ENCODE data around the gene SLC17A9. TPM values are rescaled to one million over a fixed set of nuclear protein-coding genes. Genes with fewer than 3 reads are reported as not detected.

SLC17A9 gene
- total RNA-seq, 4 donors from 2014 or later, result 3.8 to 19.0 (median 5.2) TPM

DNA sequence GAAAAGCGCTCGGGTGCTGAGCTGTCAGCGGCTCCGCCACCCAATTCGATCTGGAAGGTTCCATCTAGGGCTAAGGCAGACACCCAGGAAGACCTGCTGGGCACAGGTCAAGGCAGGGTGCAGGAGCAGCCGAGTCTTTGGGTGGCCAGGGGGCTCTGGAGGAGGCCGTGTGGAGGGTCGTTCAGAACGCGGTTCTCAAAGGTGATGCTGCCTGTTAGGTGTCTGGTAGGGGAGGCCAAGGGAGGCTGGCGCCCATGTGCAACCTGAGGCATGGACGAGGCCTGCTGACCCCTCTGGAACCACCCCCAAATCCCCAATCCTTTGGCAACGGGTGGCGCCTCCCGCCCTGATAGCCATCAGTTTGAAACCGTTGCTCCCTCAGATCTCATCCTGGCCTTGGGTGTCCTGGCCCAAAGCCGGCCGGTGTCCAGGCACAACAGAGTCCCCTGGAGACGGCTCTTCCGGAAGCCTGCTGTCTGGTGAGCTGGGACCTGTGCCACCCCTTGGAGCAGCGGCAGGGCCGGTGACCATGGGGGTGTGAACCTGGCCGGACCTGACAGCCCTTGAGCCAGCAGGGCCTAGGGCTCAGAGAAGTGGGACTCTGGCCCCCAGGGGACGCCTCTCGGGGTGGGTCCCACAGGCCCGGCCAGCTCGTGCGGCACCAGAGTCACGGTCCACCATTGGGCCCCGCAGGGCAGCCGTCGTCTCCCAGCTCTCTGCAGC lies 10.5 kb downstream of the SLC17A9 start:
- H3K4me1 ChIP-seq, result no peaks in the 10 kb centered on the region
- no peak overlapping the region for H3K4me3 ChIP-seq
- no peaks in the 10 kb centered on the region for H3K36me3 ChIP-seq
- H3K9me3 ChIP-seq, result no peaks in the 10 kb centered on the region
- no peak overlapping the region for H3K27ac ChIP-seq
- no peak for DNase-seq
- no peaks in the 10 kb centered on the region for H3K27me3 ChIP-seq
- no peak for TF ChIP-seq POLR2A (IDR thresholded peaks at IDR 0.05)
- TF ChIP-seq, protein P1, sequence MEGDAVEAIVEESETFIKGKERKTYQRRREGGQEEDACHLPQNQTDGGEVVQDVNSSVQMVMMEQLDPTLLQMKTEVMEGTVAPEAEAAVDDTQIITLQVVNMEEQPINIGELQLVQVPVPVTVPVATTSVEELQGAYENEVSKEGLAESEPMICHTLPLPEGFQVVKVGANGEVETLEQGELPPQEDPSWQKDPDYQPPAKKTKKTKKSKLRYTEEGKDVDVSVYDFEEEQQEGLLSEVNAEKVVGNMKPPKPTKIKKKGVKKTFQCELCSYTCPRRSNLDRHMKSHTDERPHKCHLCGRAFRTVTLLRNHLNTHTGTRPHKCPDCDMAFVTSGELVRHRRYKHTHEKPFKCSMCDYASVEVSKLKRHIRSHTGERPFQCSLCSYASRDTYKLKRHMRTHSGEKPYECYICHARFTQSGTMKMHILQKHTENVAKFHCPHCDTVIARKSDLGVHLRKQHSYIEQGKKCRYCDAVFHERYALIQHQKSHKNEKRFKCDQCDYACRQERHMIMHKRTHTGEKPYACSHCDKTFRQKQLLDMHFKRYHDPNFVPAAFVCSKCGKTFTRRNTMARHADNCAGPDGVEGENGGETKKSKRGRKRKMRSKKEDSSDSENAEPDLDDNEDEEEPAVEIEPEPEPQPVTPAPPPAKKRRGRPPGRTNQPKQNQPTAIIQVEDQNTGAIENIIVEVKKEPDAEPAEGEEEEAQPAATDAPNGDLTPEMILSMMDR (IDR thresholded peaks at IDR 0.05), result no peak

DNA sequence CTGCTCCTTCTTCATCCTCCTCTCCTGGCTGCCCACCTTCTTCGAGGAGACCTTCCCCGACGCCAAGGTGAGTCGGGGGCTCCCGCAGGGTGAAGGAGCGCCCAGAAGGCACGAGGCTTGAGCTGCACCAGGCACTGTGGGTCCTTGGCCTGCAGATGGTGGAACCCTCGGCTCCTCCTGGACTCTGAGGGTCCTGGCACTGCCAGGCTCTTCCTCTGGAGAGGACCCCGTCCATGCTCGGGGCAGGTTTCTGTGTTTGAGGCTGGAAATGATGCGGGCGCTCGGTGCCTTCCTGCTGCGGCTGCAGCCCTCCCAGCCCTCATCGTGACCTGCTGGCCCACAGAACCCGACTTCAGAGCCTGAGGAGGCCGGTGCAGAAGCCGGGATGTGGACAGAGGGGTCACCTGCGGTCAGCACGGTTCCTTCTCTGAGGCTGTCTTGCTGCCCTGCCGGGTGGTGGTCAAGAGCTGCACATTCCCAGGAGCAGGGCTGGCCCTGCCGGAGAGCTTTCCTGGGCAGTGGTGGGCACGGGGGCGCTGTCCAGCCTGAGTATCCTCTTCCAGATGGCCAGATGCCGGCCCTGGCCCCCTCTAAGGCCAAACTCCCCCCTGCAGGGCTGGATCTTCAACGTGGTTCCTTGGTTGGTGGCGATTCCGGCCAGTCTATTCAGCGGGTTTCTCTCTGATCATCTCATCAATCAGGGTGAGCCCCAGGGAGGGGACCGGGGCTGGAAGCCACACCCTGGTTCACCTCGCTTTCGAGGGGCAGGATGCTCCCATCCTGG lies 11.3 kb downstream of the SLC17A9 start:
- H3K4me1 ChIP-seq, result no peaks in the 10 kb centered on the region
- H3K27ac ChIP-seq, result no peak overlapping the region
- no peaks in the 10 kb centered on the region for H3K9me3 ChIP-seq
- TF ChIP-seq, protein P1 (IDR thresholded peaks at IDR 0.05), result no peak
- no peak for TF ChIP-seq POLR2A (IDR thresholded peaks at IDR 0.05)
- DNase-seq, result no peak
- no peaks in the 10 kb centered on the region for H3K27me3 ChIP-seq
- H3K4me3 ChIP-seq, result no peak overlapping the region
- H3K36me3 ChIP-seq, result no peaks in the 10 kb centered on the region

DNA sequence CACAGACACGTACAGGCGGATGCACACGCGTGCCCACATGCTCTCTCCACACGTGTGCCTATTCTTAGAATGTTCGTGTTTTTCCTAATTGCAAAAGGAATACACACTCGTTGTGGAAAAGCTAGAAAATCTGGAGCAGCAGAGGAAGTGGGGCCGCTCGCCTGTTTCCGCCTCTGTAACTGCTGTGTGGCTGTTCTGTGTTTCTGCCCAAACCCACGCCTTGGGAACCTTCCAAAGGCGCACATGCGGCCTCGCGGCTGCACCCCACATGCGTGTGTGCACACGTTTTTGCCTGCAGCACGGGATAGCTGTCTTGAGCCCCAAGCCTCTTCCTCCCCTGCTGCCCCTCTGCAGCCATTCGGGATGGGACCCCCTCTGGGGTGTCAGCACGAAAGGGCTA lies 12.2 kb downstream of the SLC17A9 start:
- H3K27me3 ChIP-seq, result no peaks in the 10 kb centered on the region
- H3K9me3 ChIP-seq, result no peaks in the 10 kb centered on the region
- DNase-seq, result no peak
- no peak overlapping the region for H3K27ac ChIP-seq
- TF ChIP-seq POLR2A (IDR thresholded peaks at IDR 0.05), result no peak
- TF ChIP-seq, protein P1 (IDR thresholded peaks at IDR 0.05), result no peak
- no peaks in the 10 kb centered on the region for H3K36me3 ChIP-seq
- no peaks in the 10 kb centered on the region for H3K4me1 ChIP-seq
- H3K4me3 ChIP-seq, result no peak overlapping the region

DNA sequence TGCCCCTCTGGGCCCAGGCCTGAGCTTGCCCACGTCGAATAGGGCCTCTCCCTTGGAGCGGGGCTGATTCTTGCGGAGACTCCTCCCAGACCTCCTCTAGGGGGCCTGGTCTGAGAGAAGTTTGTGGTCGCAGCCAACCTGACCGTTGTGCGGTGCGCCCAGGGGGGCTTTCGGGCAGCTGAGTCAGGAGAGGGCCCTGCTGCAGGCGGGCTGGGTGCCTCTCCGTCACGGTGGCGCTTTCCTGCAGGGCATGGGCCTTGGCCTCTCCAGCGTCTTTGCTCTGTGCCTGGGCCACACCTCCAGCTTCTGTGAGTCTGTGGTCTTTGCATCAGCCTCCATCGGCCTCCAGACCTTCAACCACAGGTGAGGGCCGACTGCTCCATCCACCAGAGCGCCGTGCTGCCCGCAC lies 12.9 kb downstream of the SLC17A9 start:
- no peaks in the 10 kb centered on the region for H3K36me3 ChIP-seq
- DNase-seq, result no peak
- no peaks in the 10 kb centered on the region for H3K27me3 ChIP-seq
- H3K9me3 ChIP-seq, result no peaks in the 10 kb centered on the region
- TF ChIP-seq, protein P1 (IDR thresholded peaks at IDR 0.05), result no peak
- no peak for TF ChIP-seq POLR2A (IDR thresholded peaks at IDR 0.05)
- H3K4me3 ChIP-seq, result no peak overlapping the region
- no peak overlapping the region for H3K27ac ChIP-seq
- no peaks in the 10 kb centered on the region for H3K4me1 ChIP-seq

DNA sequence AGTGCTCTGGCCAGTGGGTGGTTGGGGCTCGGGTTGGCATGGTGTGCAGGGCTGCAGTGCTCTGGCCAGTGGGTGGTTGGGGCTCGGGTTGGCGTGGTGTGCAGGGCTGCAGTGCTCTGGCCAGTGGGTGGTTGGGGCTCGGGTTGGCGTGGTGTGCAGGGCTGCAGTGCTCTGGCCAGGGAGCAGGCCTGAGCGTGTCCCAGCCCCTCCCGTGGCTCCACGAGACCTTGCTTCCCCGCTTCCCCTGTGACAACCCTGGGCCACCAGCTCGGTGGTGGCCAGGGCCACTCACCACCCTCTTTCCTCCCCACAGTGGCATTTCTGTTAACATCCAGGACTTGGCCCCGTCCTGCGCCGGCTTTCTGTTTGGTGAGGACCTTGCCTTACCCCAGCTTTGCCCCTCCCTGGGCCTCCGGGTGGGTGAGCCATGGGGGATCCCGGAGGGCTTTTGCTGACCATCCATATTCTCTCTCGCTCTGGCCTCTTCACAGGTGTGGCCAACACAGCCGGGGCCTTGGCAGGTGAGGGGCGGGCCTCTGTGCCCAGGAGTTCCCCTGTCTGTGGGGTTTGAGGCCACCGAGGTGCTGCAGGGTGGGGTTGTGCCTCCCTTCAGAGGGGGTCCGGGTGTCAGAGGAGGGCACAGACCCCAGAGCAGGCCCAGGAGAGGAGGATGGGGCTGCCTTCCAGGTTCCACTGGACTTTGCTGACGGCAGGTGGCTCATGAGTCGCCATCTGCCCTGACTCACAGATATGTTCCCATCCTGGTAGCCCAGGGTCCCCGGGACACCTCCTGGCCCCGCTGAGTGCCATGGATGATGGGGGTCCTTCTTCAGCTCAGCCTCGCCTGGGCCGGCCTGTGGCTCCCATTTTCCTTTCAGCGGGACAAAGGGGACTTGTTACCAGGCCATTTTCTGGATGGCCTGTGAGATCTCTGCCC lies 14.0 kb downstream of the SLC17A9 start:
- TF ChIP-seq, protein P1 (IDR thresholded peaks at IDR 0.05), result no peak
- no peak for TF ChIP-seq POLR2A (IDR thresholded peaks at IDR 0.05)
- Histone ChIP-seq H3K27me3 (no peaks in the 10 kb centered on the region), H3K36me3 (no peaks in the 10 kb centered on the region), H3K27ac (no peak overlapping the region), H3K9me3 (no peaks in the 10 kb centered on the region), H3K4me3 (no peak overlapping the region), H3K4me1 (no peaks in the 10 kb centered on the region)
- no peak for DNase-seq

Data from Peyer's patch (tissue), 4 donors.